Muscle layer of duodenum (tissue), 2 donors: ENCODE results near the gene CCDC85C.

ENCODE experiments used
- H3K27ac ChIP-seq: one replicate; pipeline ENCODE4 v1.7.0; 2013; ENCODE audit warnings: mild to moderate bottlenecking, low read length
- H3K27me3 ChIP-seq: one replicate; pipeline ENCODE4 v1.7.0; 2013; ENCODE audit warnings: low read depth, mild to moderate bottlenecking, control low read depth, low read length
- H3K36me3 ChIP-seq, 2 donors: one replicate each; pipeline ENCODE4 v1.7.0; 2013; ENCODE audit warnings: low read length in 2 of 2, control low read depth in 1 of 2, mild to moderate bottlenecking in 1 of 2; ENCODE audit not compliant: insufficient read depth in 2 of 2, control insufficient read depth in 1 of 2
- H3K4me1 ChIP-seq, 2 donors: one replicate each; pipeline ENCODE4 v1.7.0; 2013; ENCODE audit warnings: low read length in 2 of 2, mild to moderate bottlenecking in 2 of 2, control low read depth in 1 of 2, moderate library complexity in 1 of 2; ENCODE audit not compliant: insufficient read depth in 2 of 2, control insufficient read depth in 1 of 2
- H3K4me3 ChIP-seq, 2 donors: one replicate each; pipeline ENCODE4 v1.7.0; 2013; ENCODE audit warnings: low read length in 2 of 2, low read depth in 1 of 2, mild to moderate bottlenecking in 1 of 2
- H3K9me3 ChIP-seq, 2 donors: one replicate each; pipeline ENCODE4 v1.7.0; 2013; ENCODE audit warnings: low read length in 2 of 2, control low read depth in 1 of 2, mild to moderate bottlenecking in 1 of 2; ENCODE audit not compliant: control insufficient read depth in 1 of 2
- donor health status: healthy.

The CCDC85C gene

DNA sequence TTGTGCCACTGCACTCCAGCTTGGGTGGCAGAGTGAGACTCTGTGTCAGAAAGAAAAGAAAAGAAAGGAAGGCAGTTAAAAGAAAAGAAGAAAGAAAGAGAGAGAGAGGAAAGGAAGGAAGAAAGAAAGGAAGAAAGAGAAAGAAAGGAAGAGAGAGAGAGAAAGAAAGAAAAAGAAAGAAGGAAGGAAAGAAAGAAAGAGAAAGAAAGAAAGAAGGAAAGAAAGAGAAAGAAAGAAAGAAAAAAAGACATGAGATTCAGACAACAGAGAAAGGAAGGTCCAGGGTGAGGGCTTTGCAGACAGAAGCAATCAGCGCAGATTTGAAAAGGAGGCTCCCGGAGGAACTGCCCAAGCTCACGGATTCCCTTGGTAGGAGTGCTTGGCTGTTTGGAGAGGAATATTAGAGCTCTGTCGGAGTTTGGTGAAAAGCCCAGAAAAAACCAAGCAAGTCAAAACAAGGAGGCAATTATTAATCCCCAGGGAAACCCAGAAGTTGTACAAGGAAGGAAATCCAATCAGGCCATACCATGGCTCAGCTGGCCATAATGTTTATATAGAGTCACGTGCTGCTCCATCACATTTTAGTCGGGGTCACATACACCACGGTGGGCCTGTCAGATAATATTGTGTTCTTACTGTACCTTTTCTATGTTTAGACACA lies 11.6 kb upstream of the CCDC85C start:
- Histone ChIP-seq H3K4me1 (peaks cover 0 to 6% of the 10 kb centered on the region in 2 donors), H3K4me3 (no peak overlapping the region), H3K27me3 (no peaks in the 10 kb centered on the region), H3K27ac (no peak overlapping the region), H3K36me3 (no peaks in the 10 kb centered on the region), H3K9me3 (no peaks in the 10 kb centered on the region)

DNA sequence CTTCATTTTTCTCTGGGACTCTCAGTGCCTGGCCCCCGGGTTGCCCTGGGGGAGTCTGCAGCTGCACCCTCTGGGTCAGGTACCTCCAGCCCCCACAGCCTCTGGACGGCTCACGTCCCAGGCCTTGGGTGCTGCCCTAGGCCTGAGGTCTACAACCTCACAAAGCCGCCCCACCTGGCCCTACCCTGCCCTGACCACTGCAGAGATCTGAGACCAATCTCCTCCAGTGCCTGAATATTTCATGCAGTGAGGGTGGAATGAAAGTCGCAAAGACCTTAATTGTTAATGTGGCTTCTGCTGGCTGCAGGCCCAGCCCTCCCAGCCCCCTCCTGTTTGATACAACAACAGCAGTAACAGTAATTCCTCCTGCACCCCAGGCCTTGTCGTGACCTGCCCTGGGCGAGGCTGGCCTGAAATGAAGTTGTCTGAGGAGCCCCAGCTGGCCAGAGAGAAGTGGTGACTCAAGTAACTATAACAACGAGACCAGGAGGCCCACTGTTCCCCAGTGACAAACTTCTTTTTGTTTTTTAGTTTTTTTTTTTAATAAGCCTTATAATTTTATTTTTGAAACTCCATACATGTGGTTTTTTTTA lies 8.8 kb upstream of the CCDC85C start:
- peaks cover 0 to 6% of the 10 kb centered on the region in 2 donors for H3K4me1 ChIP-seq
- no peaks in the 10 kb centered on the region for H3K9me3 ChIP-seq
- H3K36me3 ChIP-seq = no peaks in the 10 kb centered on the region
- no peaks in the 10 kb centered on the region for H3K27me3 ChIP-seq
- no peak overlapping the region for H3K27ac ChIP-seq
- no peak overlapping the region for H3K4me3 ChIP-seq

DNA sequence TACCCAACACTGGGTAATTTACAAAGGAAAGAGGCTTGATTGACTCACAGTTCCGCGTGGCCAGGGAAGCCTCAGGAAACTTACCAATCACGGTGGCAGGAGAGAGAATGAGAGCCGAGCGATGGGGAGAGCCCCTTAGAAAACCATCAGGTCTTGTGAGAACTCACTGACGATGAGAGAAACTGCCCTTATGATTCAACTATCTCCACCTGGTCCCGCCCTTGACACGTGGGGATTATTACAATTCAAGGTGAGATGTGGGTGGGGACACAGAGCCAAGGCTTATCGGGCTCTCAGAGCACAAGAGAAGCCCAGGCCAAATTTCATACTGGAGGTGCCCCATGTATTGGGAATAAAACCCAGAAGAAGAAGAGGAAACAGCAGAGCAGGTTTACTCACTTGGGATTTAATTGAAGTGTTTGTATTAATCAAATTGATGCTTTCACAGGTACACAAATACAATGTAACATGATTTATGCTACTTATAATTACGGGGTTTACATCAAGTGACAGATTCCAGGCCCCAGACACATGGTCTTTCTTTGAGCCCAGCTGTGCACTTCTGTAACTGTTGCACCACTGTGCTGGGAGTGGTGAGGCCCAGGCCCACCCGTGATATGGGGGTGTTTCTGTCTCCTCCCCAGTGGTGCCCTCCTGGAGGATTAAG lies 8.2 kb upstream of the CCDC85C start:
- Histone ChIP-seq H3K4me1 (peaks cover 0 to 6% of the 10 kb centered on the region in 2 donors), H3K36me3 (no peaks in the 10 kb centered on the region), H3K27ac (no peak overlapping the region), H3K27me3 (no peaks in the 10 kb centered on the region), H3K4me3 (no peak overlapping the region), H3K9me3 (no peaks in the 10 kb centered on the region)

DNA sequence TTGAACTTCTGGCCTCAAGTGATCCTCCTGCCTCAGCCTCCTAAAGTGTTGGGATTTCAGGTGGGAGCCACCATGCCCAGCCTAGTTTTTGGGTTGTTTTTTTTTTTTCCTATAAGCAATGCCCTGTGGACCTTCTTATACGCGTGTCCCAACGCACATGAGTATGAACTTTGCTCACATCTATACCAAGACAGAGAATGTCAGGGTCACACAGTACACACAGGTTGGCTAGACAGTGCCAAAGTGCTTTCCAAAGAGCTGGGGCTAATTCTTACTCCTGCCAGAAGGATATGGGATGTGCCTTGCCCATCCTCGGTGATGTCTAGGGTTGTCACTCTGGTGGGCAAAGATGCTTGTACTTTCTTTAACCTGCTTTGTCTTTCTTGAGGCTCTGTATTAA lies 7.6 kb upstream of the CCDC85C start:
- Histone ChIP-seq H3K27ac (no peak overlapping the region), H3K36me3 (no peaks in the 10 kb centered on the region), H3K4me3 (no peak overlapping the region), H3K9me3 (no peaks in the 10 kb centered on the region), H3K27me3 (no peaks in the 10 kb centered on the region), H3K4me1 (peaks cover 0 to 6% of the 10 kb centered on the region in 2 donors)

DNA sequence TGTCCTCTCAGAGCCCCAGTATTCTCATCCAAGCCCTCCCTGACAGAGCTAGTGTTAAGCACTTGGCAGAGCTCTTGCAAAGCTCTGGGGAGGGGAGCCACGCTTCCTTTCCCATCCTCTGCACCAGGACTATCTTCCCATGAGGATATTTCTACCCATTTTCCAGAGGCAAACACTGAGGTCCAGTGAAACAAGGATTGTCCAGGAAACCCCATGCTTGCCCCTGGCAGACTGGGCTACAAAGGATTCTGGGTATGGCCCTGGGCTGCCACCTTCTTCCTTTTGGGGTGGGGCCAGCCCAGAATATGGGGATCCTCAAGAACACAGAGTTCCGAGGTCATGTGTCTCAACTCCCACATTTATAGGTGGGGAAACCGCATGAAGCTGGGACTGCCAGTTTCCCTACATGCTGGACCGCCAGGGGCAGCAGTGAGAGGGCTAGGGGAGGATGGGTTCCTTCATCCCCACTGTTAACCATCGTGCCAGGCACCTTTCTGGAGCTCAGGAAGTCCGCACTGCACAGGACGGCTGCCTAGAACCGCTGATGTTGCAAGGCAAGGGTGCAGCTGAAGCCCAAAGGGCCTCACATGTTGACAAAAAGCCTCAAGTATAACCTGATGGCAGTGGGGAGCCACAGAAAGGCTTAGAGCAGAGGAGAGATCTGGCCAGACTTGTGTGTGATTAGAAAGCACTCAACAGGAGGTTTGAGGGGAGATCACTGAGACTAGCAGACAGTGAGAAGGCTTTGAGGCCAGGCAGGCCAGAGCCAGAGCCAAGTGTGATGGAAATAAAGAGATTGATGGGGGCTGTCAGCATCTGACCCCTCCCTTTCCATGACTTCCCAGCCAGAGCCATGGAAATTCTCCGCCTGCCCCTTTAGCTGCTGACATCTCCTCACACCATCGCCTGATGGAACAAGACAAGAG lies 5.5 kb upstream of the CCDC85C start:
- H3K4me3 ChIP-seq = no peak overlapping the region
- H3K4me1 ChIP-seq = peaks cover 0 to 11% of the 10 kb centered on the region in 2 donors
- no peaks in the 10 kb centered on the region for H3K27me3 ChIP-seq
- H3K36me3 ChIP-seq = no peaks in the 10 kb centered on the region
- no peaks in the 10 kb centered on the region for H3K9me3 ChIP-seq
- no peak overlapping the region for H3K27ac ChIP-seq

DNA sequence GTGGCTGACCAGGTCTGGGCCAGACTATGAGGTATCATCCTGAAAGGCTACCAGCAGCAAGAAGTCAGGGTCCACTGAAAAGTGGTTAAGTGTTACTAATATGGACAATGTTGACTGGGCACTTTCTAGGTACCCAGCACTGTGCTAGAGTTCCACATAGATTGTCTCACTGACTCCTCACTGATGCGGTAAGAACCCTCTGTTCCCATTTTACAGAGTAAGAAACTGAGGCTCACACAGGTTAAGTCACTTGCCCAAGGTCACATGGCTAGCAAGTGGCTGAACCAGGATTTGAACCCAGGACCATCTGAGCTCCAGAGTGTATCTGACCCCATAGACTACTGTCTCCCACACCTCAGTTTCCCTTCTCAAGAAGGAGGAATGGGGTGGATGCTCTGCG lies 4.6 kb upstream of the CCDC85C start:
- H3K27ac ChIP-seq = no peak overlapping the region
- H3K9me3 ChIP-seq = no peaks in the 10 kb centered on the region
- no peaks in the 10 kb centered on the region for H3K27me3 ChIP-seq
- peaks cover 0 to 11% of the 10 kb centered on the region in 2 donors for H3K4me1 ChIP-seq
- H3K36me3 ChIP-seq = no peaks in the 10 kb centered on the region
- no peak overlapping the region for H3K4me3 ChIP-seq

DNA sequence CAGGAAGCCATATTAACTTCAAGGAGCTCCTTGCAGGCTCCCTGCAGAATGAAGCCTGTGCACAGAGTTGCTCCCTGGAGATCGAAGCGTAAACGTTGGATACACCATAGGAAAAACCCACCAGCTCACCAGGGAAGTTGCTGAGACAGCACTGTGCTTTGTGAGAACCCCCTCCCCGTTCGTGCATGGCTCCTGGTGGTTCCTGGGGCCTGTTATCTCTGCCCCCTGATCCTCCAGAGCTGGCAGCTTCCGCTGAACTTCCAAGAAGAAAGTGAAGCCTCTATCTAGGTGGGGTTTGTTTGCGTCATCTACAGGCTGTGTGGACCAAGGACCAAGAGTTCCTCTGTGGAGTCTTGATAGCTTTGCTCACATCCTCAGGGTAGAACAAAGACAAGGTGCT lies 2.4 kb upstream of the CCDC85C start:
- peaks cover 0 to 18% of the 10 kb centered on the region in 2 donors for H3K4me1 ChIP-seq
- no peak overlapping the region for H3K27ac ChIP-seq
- no peaks in the 10 kb centered on the region for H3K9me3 ChIP-seq
- no peak overlapping the region for H3K4me3 ChIP-seq
- H3K27me3 ChIP-seq = no peaks in the 10 kb centered on the region
- H3K36me3 ChIP-seq = no peaks in the 10 kb centered on the region

DNA sequence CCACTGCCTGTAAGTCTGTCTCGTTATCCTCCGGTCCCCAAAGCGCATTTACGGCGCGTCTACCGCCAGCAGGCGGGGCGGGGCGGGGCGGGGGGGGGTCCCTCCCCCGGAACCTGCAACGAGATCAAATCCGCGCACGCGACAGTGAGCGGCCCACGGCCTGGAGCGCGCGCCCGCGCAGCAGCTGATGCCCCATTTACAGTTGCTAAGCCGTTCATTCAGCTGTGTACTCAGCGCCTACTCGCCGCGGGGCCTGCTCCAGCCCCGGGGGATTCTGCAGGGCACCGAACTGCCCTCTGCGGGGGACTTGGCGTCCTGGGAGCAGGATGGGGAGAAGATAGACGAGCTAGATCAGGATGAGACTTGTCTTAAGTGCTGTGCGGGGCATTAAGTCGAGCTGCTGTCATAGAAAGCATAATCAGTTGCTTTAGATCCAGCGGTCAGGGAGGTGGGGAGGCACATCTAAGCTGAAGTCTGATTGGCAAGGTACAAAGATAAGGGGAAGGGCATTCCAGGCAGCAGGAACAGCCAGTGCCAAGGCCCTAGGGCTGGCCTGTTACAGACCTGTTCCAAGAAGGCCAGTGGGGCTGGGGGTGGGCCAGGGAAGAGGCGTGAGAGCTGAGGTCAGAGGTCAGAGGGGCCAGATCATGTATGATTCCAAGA lies 1.4 kb upstream of the CCDC85C start:
- no peaks in the 10 kb centered on the region for H3K36me3 ChIP-seq
- H3K27me3 ChIP-seq = no peaks in the 10 kb centered on the region
- H3K4me3 ChIP-seq = peak overlapping the region; percentile 67 to 83
- H3K27ac ChIP-seq = no peak overlapping the region
- peaks cover 3 to 27% of the 10 kb centered on the region in 2 donors for H3K4me1 ChIP-seq
- H3K9me3 ChIP-seq = no peaks in the 10 kb centered on the region

DNA sequence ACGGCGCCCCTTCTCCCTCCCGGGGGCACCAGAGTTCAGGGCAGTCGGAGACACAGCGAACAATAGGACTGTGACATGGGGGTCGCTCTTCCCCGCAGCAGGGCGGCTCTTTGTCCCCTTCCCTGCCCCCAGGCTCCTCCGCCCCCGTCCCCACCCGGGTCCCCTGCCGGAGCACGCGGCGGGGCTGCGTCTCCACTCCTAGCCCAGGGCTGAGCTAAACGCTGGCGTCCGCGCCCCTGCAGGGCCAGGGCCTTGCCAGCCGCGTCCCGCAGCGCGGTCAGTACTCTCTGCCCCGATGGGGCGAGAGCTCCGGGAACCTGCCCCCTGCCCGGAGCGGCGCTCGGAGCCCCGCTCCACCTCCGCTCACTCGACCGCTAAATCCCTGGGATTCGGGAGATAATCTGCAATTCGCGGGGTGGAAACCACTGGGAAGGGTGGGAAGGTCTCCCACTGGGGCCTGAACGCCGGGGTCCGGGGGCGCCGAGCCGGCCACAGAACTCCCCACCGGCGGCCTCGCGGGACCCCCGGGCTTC lies 825 bp upstream of the CCDC85C start:
- no peaks in the 10 kb centered on the region for H3K27me3 ChIP-seq
- no peak overlapping the region for H3K27ac ChIP-seq
- H3K36me3 ChIP-seq = no peaks in the 10 kb centered on the region
- H3K9me3 ChIP-seq = no peaks in the 10 kb centered on the region
- H3K4me1 ChIP-seq = peaks cover 9 to 33% of the 10 kb centered on the region in 2 donors
- peak overlapping the region; percentile 67 to 83 for H3K4me3 ChIP-seq

DNA sequence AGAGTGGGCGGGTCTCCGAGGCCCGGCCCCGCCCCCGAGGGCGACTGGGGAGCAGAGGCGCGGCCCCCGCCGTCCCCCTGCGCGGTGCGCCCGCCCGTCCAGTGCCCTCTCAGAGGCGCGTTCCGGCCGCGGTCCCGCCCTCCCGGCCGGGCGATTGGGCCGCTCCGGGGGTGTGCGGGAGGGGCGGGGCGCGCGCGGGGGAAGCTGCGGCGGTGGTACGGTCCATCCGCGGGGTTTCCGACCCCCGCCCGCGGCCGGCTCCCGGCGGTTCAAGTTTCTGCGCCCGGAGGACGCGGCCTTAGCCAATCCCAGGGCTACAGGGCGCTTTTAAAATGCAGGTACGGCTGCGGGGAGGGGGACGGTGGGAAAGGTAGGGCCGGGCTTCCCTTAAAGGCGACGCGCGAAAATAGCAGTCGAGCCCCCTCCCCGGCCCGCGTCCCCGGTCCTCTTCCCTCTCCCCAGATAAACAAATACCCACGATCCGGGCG lies 315 bp upstream of the CCDC85C start:
- H3K4me1 ChIP-seq = peaks cover 10 to 38% of the 10 kb centered on the region in 2 donors
- H3K4me3 ChIP-seq = peak overlapping the region; percentile 67 to 83
- no peaks in the 10 kb centered on the region for H3K27me3 ChIP-seq
- H3K36me3 ChIP-seq = no peaks in the 10 kb centered on the region
- no peak overlapping the region for H3K27ac ChIP-seq
- no peaks in the 10 kb centered on the region for H3K9me3 ChIP-seq
